Astrocyte of the spinal cord (primary cell): ENCODE data around the gene PRPH2.

Experiments used
- DNase-seq: peaks from one replicate; pipeline ENCODE4 v3.0.0; 2011; ENCODE audit warnings: low read depth, low spot score
- H3K4me3 ChIP-seq: 2 replicates; pipeline ENCODE4 v1.5.1; 2011; ENCODE audit warnings: low read depth, mild to moderate bottlenecking, low read length, moderate library complexity
- in situ Hi-C: cut with HindIII; loops from 2 replicates; pipeline ENCODE4 v1.10.0; 2017; ENCODE audit warnings: low sequenced_read_pairs
- TF ChIP-seq, protein P1 (sequence below): IDR thresholded peaks from 2 replicates; pipeline ENCODE4 v1.5.1; 2012; ENCODE audit warnings: low read depth, mild to moderate bottlenecking, low read length, inconsistent platforms

PRPH2 gene

DNA sequence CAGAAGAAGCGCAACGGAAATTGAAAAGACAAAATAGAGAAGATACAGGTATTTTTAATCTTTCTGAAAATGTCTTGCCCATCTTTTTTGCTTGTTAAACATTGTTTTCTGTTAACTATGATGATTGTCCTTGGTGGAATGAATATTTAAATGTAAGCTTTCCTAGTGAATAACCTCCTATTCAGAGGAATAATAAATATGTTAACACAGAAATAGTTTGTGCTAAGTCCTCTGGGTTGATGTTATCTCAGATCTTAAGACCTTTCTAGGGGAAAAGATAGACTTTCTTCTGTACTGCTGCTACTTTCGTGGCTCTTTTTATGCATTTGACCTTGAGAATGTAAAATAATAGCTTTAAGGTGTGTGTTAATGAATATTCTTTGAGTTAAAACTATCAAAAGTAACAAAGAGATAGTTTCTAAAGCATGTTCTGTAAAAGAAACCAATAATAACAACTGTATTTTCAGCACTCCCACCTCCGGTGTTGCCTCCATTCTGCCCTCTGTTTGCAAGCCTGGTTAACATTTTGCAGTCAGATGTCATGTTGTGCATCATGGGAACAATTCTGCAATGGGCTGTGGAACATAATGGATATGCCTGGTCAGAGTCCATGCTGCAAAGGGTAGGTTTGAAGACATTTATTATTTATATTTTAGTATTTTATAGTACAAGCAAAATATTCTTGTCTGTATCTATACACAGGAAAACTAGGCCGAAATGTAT, 70.2 kb downstream of the PRPH2 start:
- no peak for DNase-seq
- TF ChIP-seq, protein P1, sequence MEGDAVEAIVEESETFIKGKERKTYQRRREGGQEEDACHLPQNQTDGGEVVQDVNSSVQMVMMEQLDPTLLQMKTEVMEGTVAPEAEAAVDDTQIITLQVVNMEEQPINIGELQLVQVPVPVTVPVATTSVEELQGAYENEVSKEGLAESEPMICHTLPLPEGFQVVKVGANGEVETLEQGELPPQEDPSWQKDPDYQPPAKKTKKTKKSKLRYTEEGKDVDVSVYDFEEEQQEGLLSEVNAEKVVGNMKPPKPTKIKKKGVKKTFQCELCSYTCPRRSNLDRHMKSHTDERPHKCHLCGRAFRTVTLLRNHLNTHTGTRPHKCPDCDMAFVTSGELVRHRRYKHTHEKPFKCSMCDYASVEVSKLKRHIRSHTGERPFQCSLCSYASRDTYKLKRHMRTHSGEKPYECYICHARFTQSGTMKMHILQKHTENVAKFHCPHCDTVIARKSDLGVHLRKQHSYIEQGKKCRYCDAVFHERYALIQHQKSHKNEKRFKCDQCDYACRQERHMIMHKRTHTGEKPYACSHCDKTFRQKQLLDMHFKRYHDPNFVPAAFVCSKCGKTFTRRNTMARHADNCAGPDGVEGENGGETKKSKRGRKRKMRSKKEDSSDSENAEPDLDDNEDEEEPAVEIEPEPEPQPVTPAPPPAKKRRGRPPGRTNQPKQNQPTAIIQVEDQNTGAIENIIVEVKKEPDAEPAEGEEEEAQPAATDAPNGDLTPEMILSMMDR: no peak

More for the DNA sequence above, 70.2 kb downstream of the PRPH2 start:
- in situ Hi-C loops: no loop called here
- no peak overlapping the region for H3K4me3 ChIP-seq
